GM18868 (cell line): ENCODE measurements around the gene TAAR8.
A peak's percentile ranks its signal among the peaks of the same experiment; 100 is the strongest.
"Not testable (repeated sequence)": the region's sequence is repeated elsewhere in the genome, so short reads cannot be mapped to it uniquely, and the experiment has no call there.

ENCODE experiments used
- ATAC-seq: cut with Tn5 transposase; IDR thresholded peaks from one replicate; pipeline ENCODE4 v1.9.1; 2021; ENCODE audit warnings: mild to moderate bottlenecking, moderate library complexity; ENCODE audit not compliant: unreplicated experiment

The TAAR8 gene

DNA sequence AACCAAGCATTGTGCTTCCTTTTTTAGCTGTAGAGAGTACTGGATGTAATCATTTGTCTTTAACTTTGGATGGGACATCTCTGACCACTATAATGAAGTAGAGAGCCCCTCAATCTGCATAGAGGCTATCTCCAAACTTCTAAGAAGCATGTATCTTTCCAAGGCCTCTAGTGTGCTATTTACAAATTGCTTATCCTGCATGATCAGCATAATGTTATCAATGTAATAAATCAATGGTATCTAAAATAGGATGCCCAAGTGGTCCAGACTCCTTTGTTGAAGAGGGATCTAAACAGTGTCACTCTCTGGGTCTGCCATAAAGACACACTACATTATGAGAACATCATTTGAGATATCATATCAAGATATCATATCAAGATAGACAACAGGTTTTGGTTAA, 7.6 kb upstream of the TAAR8 start:
- ATAC-seq, result no peak

- no peak for ATAC-seq
Observed at GRCh38 chr6:132548746-132549463, 3.6 kb upstream of the TAAR8 start.

GRCh38 chr6:132551214-132551613, 1.3 kb upstream of the TAAR8 start:
- ATAC-seq, result no peak

DNA sequence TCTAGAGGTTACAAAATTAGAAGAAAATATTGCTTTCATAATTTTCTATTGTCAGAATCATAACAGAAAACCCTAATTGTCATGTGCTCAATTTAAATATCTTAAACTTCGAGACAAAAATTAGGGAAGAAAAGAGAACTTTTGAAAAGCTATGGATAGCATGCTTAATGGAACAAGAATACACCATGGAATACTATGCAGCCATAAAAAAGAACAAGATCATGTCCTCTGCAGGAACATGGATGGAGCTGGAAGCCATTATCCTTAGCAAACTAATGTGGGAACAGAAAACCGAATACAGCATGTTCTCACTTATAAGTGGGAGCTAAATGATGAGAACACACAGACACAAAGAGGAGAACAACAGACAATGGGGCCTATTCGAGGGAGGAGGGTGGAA, 7.6 kb downstream of the TAAR8 start:
- not testable (repeated sequence) for ATAC-seq

GRCh38 chr6:132566404-132566803, 13.9 kb downstream of the TAAR8 start:
- ATAC-seq, result no peak

DNA sequence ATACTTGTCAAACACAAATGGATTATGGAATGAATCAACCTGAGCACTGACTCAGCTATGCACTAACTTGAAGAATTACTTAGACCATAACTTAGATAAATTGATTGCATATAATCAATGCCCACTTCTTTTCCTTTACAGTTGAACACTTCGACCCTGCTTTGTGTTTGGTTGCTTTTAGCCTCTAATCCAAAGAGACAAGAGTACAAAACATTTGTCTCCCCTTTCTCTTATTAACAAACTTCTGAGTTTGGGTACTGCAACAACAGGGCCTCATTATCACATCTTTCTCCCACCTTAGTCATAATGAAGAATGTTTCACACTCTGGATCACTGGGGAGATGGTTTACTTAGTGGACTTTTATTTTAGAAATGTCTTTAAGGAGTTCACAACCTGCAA, 15.1 kb downstream of the TAAR8 start:
- ATAC-seq, result no peak

DNA sequence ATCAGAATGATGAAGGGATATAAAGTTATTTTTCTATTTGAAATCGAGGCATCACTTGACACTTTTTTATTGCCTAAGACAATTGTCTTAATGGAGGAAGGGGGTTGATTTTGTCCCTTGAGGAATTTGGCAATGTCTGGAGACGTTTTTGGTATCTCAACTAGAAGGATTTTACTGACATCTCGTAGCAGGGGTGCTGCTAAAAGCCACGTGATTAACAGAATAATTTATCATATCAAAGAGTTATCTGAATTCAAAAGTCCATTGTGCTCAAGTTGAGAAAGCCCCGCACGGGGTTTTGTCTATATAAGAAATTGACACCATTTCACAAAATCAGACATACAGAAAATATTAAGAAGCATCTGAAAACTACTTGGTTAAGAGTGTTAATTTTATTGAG, 16.1 kb downstream of the TAAR8 start:
- no peak for ATAC-seq

- ATAC-seq, result no peak
Observed at GRCh38 chr6:132569170-132569569, 16.7 kb downstream of the TAAR8 start.

DNA sequence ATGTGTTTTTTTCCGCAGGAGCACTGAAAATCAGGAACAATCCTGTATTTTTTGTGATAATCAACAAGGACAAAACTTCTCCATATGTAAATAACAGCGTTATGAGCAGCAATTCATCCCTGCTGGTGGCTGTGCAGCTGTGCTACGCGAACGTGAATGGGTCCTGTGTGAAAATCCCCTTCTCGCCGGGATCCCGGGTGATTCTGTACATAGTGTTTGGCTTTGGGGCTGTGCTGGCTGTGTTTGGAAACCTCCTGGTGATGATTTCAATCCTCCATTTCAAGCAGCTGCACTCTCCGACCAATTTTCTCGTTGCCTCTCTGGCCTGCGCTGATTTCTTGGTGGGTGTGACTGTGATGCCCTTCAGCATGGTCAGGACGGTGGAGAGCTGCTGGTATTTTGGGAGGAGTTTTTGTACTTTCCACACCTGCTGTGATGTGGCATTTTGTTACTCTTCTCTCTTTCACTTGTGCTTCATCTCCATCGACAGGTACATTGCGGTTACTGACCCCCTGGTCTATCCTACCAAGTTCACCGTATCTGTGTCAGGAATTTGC, 17.8 kb downstream of the TAAR8 start, which contains the start of gene TAAR6:
Gene TAAR6, plus strand, starts transcription at position 102 of the 557 bp plus-strand sequence. Its CDS starts 0 bp downstream, at position 102.
- no peak for ATAC-seq

- no peak for ATAC-seq
Observed at GRCh38 chr6:132571774-132572173, 19.3 kb downstream of the TAAR8 start.

DNA sequence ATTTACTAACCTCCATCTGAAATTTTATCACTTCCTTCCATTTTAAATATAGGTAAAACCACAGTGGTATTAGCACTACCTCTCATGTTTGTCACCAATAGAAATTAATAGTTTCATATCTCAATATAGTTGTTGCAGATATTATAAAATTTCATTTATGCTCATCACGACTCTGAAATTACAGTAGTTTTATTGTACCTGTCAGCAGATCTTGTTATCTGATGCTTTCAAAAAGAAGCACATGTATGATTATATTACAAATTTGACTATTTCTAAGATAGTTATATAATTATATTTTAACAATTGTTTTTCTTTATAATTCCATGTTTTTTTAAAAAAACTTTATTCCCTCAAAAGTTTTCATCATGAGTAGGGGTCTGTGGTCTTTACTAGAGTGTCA, 32.2 kb downstream of the TAAR8 start:
- ATAC-seq, result no peak

DNA sequence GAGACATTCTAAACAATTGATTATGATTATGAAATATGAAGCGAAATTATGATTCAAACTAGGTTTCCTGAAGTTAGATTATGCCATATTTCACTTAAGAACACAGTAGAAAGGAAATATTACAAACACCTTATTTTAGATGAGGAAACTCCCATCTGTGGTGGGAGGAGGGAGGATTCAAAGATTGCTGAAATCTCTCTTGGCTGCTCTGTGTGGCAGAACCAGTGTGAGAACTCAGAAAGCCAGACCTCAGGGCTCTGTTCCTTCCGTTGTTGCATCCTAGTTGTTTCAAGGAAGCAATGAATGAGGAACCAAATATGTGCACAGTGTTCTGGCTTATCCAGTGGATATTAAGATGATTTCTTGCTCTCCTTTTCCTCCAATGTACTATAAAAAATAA, 35.0 kb downstream of the TAAR8 start:
- ATAC-seq, result no peak

- no peak for ATAC-seq
Observed at GRCh38 chr6:132589454-132589853, 37.0 kb downstream of the TAAR8 start, which contains the start of gene TAAR5. TAAR5 (minus strand) TSS chr6:132589741; CDS start chr6:132589686, 55 bp downstream.

GRCh38 chr6:132590362-132590761, 37.9 kb downstream of the TAAR8 start:
- ATAC-seq, result no peak

DNA sequence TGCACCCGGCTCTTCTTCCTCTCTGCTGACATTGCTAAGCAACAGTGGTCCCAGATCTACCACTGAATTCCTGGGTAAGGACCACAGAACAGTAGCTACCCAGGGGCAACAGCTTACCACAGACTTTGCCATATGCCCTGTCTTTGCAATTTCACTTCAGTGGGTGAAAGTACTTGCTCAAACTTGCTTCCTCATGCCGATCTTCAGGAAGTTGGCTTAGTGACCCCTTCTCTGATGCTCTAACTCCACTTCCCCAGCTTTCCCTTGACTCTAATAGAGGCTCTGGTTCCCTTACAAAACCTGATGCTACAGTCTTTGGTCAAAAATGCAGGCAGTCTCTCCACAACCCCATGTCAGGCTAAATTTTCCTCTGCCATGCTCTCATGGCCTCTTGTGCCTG, 40.4 kb downstream of the TAAR8 start:
- ATAC-seq, result no peak

DNA sequence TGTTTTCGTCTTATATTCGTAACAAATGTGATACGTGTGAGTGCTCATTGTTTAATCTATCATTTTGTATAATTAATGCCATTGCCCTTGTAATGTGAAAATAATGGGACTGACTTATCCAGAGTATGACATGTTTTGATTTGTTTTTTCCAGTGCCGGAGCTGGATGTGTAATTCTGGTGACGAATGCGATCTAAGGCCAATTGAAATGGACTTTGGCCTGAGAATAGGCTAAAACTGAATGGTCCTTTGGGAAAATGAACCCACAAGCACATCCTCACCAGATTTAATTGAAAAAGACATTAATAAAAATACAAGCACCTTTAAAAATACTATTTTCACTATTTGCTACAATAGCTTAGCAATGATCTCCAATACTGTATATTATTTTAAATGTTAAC, 43.7 kb downstream of the TAAR8 start:
- ATAC-seq, result no peak

- ATAC-seq, result peak; percentile 81
Observed at GRCh38 chr6:132598473-132598872, 46.0 kb downstream of the TAAR8 start.

GRCh38 chr6:132600900-132601299, 48.4 kb downstream of the TAAR8 start:
- ATAC-seq, result not testable (repeated sequence)
